Stimulated activated naive CD8-positive, alpha-beta T cell treated with anti-CD3 and anti-CD28 coated beads, Interleukin-15, amount 100 ng/mL, for 72 hours (primary cell): ENCODE measurements around the gene TCFL5.
"Not testable (repeated sequence)": the region's sequence is repeated elsewhere in the genome, so short reads cannot be mapped to it uniquely, and the experiment has no call there.

Experiments used
- ATAC-seq: fragments of 150-1000 bp; cut with Tn5 transposase; 2 replicates; pipeline ENCODE4 v1.10.0; 2021; ENCODE audit warnings: mild to moderate bottlenecking, moderate library complexity
- DNase-seq, 2 donors: peaks; one replicate each; pipeline ENCODE4 v3.0.0; 2021 to 2022
- H3K27ac Mint-ChIP-seq, 2 donors: one replicate each; pipeline ENCODE4 v1.8.0; 2022; ENCODE audit warnings: mild to moderate bottlenecking in 2 of 2, mixed read lengths in 2 of 2, moderate library complexity in 2 of 2
- H3K27me3 Mint-ChIP-seq: one replicate; pipeline ENCODE4 v1.8.0; 2022; ENCODE audit warnings: mixed read lengths
- H3K4me1 Mint-ChIP-seq: one replicate; pipeline ENCODE4 v1.8.0; 2022; ENCODE audit warnings: mild to moderate bottlenecking, mixed read lengths
- H3K4me3 Mint-ChIP-seq, 2 donors: one replicate each; pipeline ENCODE4 v1.8.0; 2022; ENCODE audit warnings: mild to moderate bottlenecking in 2 of 2, mixed read lengths in 2 of 2, moderate library complexity in 1 of 2
- H3K9me3 Mint-ChIP-seq, 2 donors: one replicate each; pipeline ENCODE4 v1.8.0; 2022; ENCODE audit warnings: mixed read lengths in 2 of 2

TCFL5 gene

DNA sequence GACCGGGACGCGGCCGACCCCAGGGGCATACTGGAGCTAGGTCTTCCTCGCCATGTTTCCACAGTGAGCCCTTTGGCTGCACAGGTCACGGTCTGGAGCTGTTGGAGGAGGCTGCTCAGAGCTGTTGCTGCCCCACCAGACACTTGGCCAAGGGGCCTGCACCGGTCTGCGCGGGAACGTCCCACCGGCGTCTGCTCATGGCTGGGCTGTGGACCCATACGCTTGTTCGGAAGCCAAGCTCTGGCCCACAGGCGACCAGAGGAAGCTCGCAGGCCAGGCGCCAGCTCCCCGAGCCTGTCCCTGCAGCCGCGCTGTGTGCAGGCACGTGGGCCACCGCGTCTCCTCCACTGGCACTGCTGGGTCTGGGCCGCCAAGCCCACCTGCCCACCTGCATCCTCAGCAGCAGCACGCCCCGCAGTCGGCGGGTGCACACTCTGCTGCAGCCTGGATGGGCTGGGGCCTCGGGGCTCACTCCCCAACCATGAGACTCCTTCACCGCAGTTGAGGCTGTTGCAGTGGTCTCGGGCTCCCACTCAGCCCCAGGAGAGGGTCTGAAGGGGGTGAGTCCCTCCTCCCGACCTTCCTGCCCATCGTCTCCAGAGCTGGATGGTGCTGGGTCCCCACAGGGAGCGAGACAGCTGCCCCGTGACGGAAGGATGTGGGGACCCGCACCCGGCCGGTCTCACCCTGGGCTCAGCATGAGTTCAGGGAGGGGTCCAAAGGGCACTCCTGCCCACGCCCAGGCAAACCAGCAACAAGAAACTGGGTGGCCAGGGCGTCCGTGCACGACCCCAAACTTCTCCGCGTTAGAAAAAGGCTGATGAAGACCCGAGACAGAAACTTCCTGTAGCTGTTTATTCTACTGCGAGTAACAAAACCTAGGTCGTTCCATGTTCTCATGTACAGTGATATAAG lies 15.5 kb upstream of the TCFL5 start:
- ATAC-seq: peak; percentile 42
- peak overlapping the region in 1 of 2 donors; percentile 34 for H3K27ac Mint-ChIP-seq
- peaks cover 40% of the 10 kb centered on the region for H3K4me1 Mint-ChIP-seq
- no peaks in the 10 kb centered on the region for H3K27me3 Mint-ChIP-seq
- no peak for DNase-seq
- no peaks in the 10 kb centered on the region for H3K9me3 Mint-ChIP-seq
- H3K4me3 Mint-ChIP-seq: peak overlapping the region in 1 of 2 donors; percentile 33

DNA sequence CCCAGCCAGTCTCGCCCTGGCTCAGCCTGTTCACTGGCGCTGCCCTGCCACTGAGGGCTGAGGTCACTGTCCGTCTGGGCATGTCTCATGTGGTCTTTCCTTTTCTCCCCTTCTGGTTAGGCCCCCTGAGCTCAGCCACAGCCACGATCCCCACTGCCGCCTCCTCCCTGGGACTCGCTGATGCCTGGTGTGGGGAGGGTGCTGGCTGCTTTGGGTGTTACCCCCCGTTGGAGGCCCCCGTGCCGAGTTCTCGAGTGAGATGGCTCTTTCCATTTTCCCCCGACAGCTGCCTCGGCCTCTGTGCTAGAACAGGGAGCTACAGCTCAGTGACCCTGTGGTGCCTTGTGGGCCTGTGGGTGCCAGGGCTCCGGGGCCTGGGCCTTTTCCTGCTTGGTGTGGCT lies 14.9 kb upstream of the TCFL5 start:
- peaks cover 40% of the 10 kb centered on the region for H3K4me1 Mint-ChIP-seq
- ATAC-seq: peak; percentile 20
- no peak for DNase-seq
- H3K27me3 Mint-ChIP-seq: no peaks in the 10 kb centered on the region
- H3K27ac Mint-ChIP-seq: no peak overlapping the region
- no peaks in the 10 kb centered on the region for H3K9me3 Mint-ChIP-seq
- H3K4me3 Mint-ChIP-seq: peak overlapping the region in 1 of 2 donors; percentile 22

DNA sequence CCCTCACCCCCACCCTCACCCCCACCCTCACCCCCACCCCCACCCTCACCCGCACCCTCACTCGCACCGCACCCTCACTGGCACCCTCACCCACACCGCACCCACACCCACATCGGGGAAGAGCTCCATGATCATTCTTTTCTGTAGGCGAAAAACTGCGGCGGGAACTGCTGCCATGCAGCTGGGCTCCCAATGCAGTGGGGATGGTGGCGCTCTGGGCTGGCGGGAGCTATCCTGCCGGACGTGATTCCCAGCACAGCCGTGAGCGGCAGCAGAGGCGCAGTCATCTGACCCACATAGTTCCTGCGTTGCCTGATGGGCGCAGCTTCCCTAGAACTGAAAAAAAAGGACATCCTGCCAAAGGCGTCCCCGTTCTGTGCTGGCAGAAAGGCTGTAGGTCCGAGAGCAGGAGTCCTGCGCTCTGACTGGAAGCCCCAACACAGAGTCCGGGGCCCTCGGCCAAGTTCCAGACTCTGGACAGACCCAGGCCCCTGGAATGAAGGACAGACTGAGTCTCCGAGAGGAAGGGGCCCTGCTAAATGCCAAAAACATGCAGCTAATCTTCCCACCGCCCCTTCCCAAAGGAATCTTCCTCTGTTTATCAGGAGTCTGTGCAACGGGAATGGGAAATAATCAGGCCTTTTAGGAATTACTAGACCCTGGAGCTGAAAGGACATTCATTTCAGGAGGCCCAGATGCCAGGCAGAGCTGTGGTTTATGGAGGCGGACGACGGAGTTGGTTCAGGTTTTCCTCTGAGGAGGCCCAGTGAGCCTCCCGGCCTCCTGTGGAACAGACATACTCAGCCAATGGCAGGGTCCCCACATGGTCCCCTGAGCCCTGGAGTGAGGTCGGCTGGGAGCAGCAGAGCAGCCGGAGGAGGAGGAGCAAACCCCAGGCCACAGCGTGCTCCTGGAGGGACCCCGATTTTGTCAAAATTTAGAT lies 14.1 kb upstream of the TCFL5 start:
- ATAC-seq (peak; percentile 49), DNase-seq (no peak)
- H3K9me3 Mint-ChIP-seq: no peaks in the 10 kb centered on the region
- H3K27me3 Mint-ChIP-seq: no peaks in the 10 kb centered on the region
- H3K4me1 Mint-ChIP-seq: peaks cover 40% of the 10 kb centered on the region
- H3K4me3 Mint-ChIP-seq: peak overlapping the region in 1 of 2 donors; percentile 62
- peak overlapping the region in 1 of 2 donors; percentile 67 for H3K27ac Mint-ChIP-seq

DNA sequence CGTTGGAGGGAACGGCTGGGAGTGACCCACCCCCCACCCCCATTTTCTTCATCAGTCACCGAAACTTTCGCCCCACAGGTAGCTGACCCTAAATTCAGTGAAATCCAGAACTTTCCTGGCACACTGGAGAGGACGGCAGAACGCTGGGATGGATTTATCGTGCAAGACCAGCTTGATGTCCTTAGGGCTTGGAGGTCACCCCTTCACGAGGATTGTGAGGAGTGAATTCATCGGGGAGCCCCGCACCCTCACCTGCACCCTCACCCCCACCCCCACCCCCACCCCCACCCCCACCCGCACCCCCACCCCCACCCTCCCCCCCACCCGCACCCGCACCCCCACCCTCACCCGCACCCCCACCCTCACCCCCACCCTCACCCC lies 13.3 kb upstream of the TCFL5 start:
- peak overlapping the region in 1 of 2 donors; percentile 86 for H3K27ac Mint-ChIP-seq
- peak overlapping the region in 1 of 2 donors; percentile 74 for H3K4me3 Mint-ChIP-seq
- H3K9me3 Mint-ChIP-seq: no peaks in the 10 kb centered on the region
- H3K4me1 Mint-ChIP-seq: peaks cover 40% of the 10 kb centered on the region
- ATAC-seq: no peak
- H3K27me3 Mint-ChIP-seq: no peaks in the 10 kb centered on the region
- no peak for DNase-seq

DNA sequence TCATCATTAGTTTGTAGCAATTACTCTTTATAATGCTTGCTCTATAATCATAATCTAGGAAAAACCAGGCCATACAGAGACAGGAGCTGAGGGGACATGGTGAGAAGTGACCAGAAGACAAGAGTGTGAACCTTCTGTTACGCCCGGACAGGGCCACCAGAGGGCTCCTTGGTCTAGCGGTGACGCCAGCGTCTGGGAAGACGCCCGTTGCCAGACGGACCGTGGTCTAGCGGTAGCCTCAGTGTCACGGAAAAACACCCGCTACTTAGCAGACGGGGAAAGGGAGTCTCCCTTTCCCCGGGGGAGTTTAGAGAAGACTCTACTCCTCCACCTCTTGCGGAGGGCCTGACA lies 12.0 kb upstream of the TCFL5 start:
- peak overlapping the region; percentile 74 to 78 for H3K4me3 Mint-ChIP-seq
- H3K4me1 Mint-ChIP-seq: peaks cover 40% of the 10 kb centered on the region
- peak overlapping the region in 1 of 2 donors; percentile 67 for H3K27ac Mint-ChIP-seq
- H3K27me3 Mint-ChIP-seq, ATAC-seq, H3K9me3 Mint-ChIP-seq: not testable (repeated sequence)
- DNase-seq: peak; percentile 30 to 63

DNA sequence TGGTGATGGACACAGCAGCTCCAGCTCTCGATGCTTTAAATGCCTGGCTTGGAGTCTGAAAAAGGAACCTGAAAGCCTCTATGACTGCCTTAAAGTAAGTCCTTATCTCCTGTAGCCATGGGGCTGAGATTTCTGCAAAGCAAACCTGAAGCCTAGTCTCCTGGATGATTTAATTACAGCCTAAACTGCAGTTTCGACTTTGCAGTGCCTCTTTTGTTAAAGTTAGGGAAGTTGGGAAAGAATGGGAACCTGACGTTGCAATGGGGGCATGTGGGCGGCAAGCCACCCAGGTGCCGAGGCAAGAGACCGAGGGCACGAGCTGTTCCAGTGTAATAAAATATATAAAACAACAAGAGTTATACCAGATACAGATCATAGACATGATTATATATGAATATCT lies 11.7 kb upstream of the TCFL5 start:
- H3K4me3 Mint-ChIP-seq: peak overlapping the region; percentile 74 to 78

DNA sequence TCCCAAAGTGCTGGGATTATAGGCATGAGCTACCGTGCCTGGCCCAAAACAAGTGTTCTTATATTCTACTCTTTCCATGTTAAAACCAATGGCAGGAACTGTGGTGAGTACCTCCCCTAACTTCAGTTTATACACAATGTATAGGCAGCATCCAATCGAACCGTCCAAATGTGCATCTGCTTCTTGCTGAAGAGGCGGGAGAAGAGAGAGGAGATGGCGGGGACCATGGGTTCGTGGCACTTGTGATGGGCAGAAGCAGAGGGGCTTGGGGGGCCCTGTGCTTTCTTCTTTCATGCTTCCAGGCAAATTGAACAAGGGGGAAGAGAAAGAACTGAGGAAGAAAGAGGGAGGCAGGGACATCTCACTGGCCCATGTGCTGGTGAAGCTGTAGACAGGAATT lies 11.2 kb upstream of the TCFL5 start:
- H3K27me3 Mint-ChIP-seq: no peaks in the 10 kb centered on the region
- no peaks in the 10 kb centered on the region for H3K9me3 Mint-ChIP-seq
- DNase-seq (no peak), ATAC-seq (no peak)
- peaks cover 40% of the 10 kb centered on the region for H3K4me1 Mint-ChIP-seq
- no peak overlapping the region for H3K27ac Mint-ChIP-seq
- H3K4me3 Mint-ChIP-seq: peak overlapping the region in 1 of 2 donors; percentile 23

More for the DNA sequence above, 11.7 kb upstream of the TCFL5 start:
- no peaks in the 10 kb centered on the region for H3K27me3 Mint-ChIP-seq
- no peaks in the 10 kb centered on the region for H3K9me3 Mint-ChIP-seq
- no peak for ATAC-seq
- H3K27ac Mint-ChIP-seq: peak overlapping the region in 1 of 2 donors; percentile 67
- H3K4me1 Mint-ChIP-seq: peaks cover 40% of the 10 kb centered on the region
- no peak for DNase-seq

DNA sequence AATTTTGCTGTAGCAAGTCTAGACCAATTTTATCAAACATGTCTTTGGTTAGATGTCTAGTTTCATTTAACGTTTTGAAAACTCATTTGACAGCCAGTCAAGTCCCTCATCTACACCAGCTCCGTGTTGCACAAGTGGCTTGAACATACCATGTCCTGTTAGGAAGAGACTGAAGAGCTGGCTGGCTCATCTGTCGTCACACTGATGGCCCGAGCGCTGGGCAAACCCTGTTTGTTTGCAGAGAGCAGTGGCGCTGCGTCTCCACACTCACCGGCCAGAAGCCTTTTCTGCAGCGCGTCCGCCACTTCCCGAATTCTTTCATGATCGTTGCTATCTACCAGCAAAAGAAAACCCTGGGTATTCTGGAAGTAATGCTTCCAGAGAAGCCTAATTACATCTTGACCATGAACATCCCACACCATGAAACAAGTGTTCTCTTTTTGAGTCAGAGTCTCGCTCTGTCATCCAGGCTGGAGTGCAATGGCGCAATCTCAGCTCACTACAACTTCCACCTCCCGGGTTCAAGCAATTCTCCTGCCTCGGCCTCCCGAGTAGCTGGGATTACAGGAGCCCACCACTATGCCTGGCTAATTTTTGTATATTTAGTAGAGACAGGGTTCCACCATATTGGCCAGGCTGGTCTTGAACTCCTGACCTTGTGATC lies 10.7 kb upstream of the TCFL5 start:
- no peak for DNase-seq

DNA sequence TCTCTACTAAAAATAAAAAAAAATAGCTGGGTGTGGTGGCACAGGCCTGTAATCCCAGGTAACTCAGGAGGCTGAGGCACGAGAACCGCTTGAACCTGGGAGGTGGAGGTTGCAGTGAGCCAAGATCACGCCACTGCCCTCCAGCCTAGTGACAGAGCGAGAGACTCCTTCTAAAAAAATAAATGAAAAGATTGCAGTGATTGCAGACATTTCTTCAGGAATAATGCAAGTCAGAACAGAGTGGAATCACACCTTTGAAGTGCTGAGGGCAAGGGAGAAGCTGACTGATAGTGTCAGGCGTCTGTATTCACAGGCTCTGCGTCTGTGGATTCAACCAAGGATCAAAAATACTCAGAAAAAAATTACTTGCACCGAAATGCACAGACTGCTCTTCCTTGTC lies 2.6 kb upstream of the TCFL5 start:
- DNase-seq (no peak), ATAC-seq (no peak)
- Mint-ChIP-seq H3K27ac (no peak overlapping the region), H3K4me3 (no peak overlapping the region), H3K9me3 (peaks cover 0 to 5% of the 10 kb centered on the region in 2 donors), H3K27me3 (peaks cover 8% of the 10 kb centered on the region), H3K4me1 (peaks cover 26% of the 10 kb centered on the region)

More for the DNA sequence above, 10.7 kb upstream of the TCFL5 start:
- Mint-ChIP-seq H3K4me3 (no peak overlapping the region), H3K27ac (no peak overlapping the region), H3K27me3 (no peaks in the 10 kb centered on the region), H3K9me3 (no peaks in the 10 kb centered on the region), H3K4me1 (peaks cover 40% of the 10 kb centered on the region)
- ATAC-seq: no peak

DNA sequence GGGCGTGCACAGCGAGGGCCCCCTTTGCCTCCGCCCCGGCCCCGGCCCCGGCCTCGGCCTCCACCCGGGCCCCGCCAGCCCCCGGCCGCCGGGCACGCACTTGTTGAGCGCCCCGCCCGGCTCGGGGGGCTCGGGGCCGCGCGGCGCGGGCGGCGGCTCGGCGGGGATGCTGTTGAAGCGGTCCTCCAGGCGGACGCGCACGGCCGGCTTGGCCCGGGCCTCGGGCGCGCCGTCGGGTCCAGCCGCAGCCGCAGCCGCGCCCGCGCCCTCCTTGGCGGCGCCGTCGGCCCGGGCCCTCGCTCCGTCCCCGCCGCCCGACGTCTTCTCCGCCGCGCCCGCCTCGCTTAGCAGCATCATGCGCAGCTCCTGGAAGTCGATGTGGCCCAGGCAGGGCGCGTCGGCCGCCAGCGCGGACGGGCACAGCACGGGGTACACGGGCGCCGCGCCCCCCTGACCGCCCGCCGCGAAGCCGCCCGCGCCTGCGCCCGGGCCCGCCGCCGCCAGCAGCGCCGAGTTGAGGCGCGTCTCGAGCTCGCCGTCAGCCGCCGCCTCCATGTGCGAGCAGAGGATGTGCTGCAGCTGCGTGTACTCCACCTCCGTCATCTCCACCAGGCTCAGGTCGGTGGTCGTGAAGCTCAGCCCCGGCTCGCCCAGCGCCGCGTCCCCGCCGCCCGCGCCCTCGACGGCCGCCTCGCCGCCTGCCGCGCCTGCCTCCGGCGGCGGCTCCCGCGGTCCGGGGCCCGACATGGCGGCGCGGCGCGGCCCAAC lies 514 bp downstream of the TCFL5 start:
- DNase-seq: peak; percentile 45 to 59
- peak overlapping the region in 1 of 2 donors; percentile 31 for H3K4me3 Mint-ChIP-seq
- H3K4me1 Mint-ChIP-seq: peaks cover 37% of the 10 kb centered on the region
- peaks cover 8% of the 10 kb centered on the region for H3K27me3 Mint-ChIP-seq
- H3K9me3 Mint-ChIP-seq: peaks cover 0 to 5% of the 10 kb centered on the region in 2 donors
- no peak overlapping the region for H3K27ac Mint-ChIP-seq
- ATAC-seq: peak; percentile 63

DNA sequence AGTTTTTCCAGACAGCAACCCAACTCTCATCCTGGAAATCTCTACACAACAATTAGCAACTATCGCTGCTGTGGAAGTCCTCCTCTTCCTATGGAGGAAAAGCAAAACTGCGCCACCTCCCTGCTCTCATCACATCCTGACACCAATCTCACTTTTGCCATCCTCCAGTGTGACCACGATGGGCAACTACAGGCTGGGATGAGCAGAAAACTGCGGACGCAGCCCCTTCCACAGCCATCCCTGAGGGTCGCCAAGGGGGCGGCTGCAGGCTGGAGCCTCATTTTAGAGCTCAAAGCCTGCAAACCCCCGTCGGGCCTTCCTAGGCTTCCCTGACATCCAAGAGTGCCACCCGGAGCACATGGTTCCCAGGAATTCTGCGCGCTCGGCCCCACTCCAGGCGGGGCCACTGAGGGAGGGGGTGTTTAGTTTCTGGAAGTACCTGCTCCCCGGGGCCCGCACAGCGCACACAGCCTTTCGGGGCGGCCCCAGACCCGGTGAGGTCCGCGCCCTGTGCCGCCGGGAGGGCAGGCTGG lies 1.2 kb downstream of the TCFL5 start:
- Mint-ChIP-seq H3K4me3 (peak overlapping the region; percentile 70 to 81), H3K9me3 (peaks cover 0 to 5% of the 10 kb centered on the region in 2 donors), H3K4me1 (peaks cover 37% of the 10 kb centered on the region), H3K27ac (peak overlapping the region in 1 of 2 donors; percentile 76), H3K27me3 (peaks cover 8% of the 10 kb centered on the region)
- no peak for DNase-seq
- peak; percentile 46 for ATAC-seq

DNA sequence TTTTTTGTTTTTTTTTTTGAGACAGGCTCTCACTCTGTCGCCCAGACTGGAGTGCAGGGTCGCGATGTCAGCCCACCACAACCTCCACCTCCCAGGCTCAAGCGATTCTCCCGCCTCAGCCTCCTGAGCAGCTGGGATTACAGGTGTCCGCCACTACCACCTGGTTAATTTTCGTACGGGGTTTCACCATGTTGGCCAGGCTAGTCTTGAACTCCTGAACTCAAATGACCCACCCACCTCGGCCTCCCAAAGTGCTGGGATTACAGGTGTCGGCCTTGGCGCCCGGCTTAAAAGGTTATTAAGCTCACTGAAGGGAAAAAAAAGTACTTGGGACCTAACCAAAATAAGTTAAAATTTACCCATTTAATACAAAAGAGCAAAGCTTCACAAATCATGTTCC lies 1.9 kb downstream of the TCFL5 start:
- peaks cover 37% of the 10 kb centered on the region for H3K4me1 Mint-ChIP-seq
- no peak overlapping the region for H3K27ac Mint-ChIP-seq
- H3K4me3 Mint-ChIP-seq: peak overlapping the region; percentile 70 to 81
- DNase-seq (no peak), ATAC-seq (no peak)
- peaks cover 8% of the 10 kb centered on the region for H3K27me3 Mint-ChIP-seq
- H3K9me3 Mint-ChIP-seq: peaks cover 0 to 5% of the 10 kb centered on the region in 2 donors

DNA sequence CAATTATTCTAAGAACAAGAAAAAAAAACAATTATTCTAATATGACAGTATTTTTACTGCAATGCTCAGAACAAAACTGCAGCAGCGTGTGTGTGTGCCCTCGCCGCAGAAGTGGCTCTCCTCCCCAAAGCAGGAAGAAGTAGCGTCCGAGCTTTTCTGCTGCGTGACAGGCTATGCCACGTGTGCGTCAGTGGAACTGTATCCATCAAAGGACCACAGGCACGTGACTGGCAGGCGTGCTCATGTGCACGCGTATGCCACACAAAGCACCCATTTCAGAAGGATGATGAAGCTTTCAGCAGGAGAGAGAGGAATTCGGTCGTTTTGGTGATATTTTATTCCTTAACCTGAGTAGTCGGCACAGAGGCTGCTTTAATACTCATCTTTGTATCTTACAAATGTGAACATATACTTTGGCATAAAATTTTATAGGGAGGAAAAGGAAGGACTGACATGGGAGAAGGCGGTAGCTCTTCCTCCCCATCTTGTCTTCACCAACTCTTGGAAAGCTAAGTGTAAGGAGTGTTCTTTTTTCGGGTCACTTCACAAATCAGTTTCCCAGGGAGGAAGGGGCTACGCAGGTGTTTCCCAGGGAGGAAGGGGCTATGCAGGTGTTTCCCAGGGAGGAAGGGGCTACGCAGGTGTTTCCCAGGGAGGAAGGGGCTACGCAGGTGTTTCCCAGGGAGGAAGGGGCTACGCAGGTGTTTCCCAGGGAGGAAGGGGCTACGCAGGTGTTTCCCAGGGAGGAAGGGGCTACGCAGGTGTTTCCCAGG lies 3.4 kb downstream of the TCFL5 start:
- Mint-ChIP-seq H3K9me3 (peaks cover 0 to 5% of the 10 kb centered on the region in 2 donors), H3K27ac (no peak overlapping the region), H3K4me3 (peak overlapping the region in 1 of 2 donors; percentile 38), H3K27me3 (peaks cover 8% of the 10 kb centered on the region), H3K4me1 (peaks cover 37% of the 10 kb centered on the region)
- DNase-seq (no peak), ATAC-seq (no peak)
